Measurements from ENCODE around the gene PGAM2. TPM values are rescaled to one million over a fixed set of nuclear protein-coding genes. Genes with fewer than 3 reads are reported as not detected.

PGAM2 gene
- total and polyA plus RNA-seq, 2 of the 4 experiments (the other 2 are of a cell fraction) = not detected

DNA sequence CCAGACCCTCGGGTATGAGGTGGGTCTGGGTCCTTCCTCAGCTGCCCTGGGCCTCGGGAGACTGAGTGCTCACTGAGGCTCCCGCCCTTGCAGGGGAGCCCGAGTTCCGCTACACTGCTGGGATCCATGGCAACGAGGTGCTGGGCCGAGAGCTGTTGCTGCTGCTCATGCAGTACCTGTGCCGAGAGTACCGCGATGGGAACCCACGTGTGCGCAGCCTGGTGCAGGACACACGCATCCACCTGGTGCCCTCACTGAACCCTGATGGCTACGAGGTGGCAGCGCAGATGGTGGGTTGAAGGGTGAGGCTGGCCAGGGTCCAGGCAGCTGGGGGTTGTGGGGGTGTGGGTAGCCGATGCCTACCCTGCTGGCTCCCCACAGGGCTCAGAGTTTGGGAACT lies 46.4 kb upstream of the PGAM2 start:
- BruUV-seq (replicated peaks) = no TSS peak
- POLR2A ChIA-PET (ENCODE audit: unreplicated experiment) = no interaction called here
- Histone ChIP-seq H2AK5ac (ENCODE audit: low read depth, low read length) (no peak overlapping the region), H3K14ac (replicated peaks; ENCODE audit: low read depth, low read length) (no peak overlapping the region), H2BK120ac (ENCODE audit: low read depth, low read length) (no peak overlapping the region), H3K9me1 (ENCODE audit: insufficient read depth, low read length) (no peaks in the 10 kb centered on the region), H3K56ac (ENCODE audit: extremely low read depth, insufficient read depth, low read length) (no peak overlapping the region), H3K4me1 (ENCODE audit: control insufficient read depth, insufficient read depth, low read length) (no peaks in the 10 kb centered on the region), H3K23ac (ENCODE audit: low read depth, low read length) (no peak overlapping the region), H3K27ac (ENCODE audit: insufficient read depth, low read length) (no peak overlapping the region), H3K4me2 (ENCODE audit: low read depth, low read length) (no peak overlapping the region), H3K9ac (ENCODE audit: low read depth, low read length) (no peak overlapping the region), H2AK9ac (replicated peaks; ENCODE audit: low read depth, low read length, poor library complexity) (no peak overlapping the region), H4K8ac (ENCODE audit: low read depth in 2 of 2, low read length in 2 of 2) (no peak overlapping the region), H3K36me3 (ENCODE audit: control insufficient read depth, insufficient read depth, low read length) (peaks cover 16% of the 10 kb centered on the region), H2BK20ac (ENCODE audit: low read depth, low read length) (no peak overlapping the region), H2BK15ac (ENCODE audit: low read depth, low read length) (no peak overlapping the region), H3K27me3 (ENCODE audit: control insufficient read depth, insufficient read depth, low read length) (no peaks in the 10 kb centered on the region), H2BK5ac (ENCODE audit: low read depth, low read length, poor library complexity, severe bottlenecking) (no peak overlapping the region), H3K9me3 (ENCODE audit: control insufficient read depth, insufficient read depth, low read length) (no peaks in the 10 kb centered on the region), H3K4me3 (ENCODE audit: insufficient read depth, low read depth, low read length) (no peak overlapping the region), H4K20me1 (ENCODE audit: insufficient read depth, low read length) (no peaks in the 10 kb centered on the region), H4K91ac (ENCODE audit: insufficient read depth, low read depth, low read length) (no peak overlapping the region), H2AFZ (replicated peaks; ENCODE audit: low read length, poor library complexity) (no peak overlapping the region), H3K18ac (ENCODE audit: low read depth, low read length) (no peak overlapping the region), H4K5ac (ENCODE audit: low read depth, low read length) (no peak overlapping the region), H3K4ac (ENCODE audit: low read depth, low read length) (no peak overlapping the region), H3K79me1 (ENCODE audit: low read depth in 1 of 2, low read length in 2 of 2) (no peaks in the 10 kb centered on the region)
- in situ Hi-C loops (cut with MboI; ENCODE audit: low sequenced_read_pairs) (no loop called here), intact Hi-C loops (cut with micrococcal nuclease) (no loop called here), dilution Hi-C loops (cut with HindIII; ENCODE audit: low sequenced_read_pairs, unreplicated experiment) (no loop called here)
- WGBS, 2 experiments (ENCODE audit: extremely low coverage in 2 of 2, insufficient read length in 1 of 2) = 96% methylated on average over 9 of the region's 16 CpGs; no CpG with 5 or more reads in 1 of the 2 experiments
- CTCF ChIA-PET = no interaction called here
- no peak for DNase-seq
- TF ChIP-seq, protein P1, sequence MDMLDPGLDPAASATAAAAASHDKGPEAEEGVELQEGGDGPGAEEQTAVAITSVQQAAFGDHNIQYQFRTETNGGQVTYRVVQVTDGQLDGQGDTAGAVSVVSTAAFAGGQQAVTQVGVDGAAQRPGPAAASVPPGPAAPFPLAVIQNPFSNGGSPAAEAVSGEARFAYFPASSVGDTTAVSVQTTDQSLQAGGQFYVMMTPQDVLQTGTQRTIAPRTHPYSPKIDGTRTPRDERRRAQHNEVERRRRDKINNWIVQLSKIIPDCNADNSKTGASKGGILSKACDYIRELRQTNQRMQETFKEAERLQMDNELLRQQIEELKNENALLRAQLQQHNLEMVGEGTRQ (IDR thresholded peaks at IDR 0.05; ENCODE audit: low read depth, low read length) = no peak
- no peak for TF ChIP-seq MXI1 (IDR thresholded peaks at IDR 0.05; ENCODE audit: borderline replicate concordance, low read depth, low read length)
- no peak for TF ChIP-seq MAZ (IDR thresholded peaks at IDR 0.05; ENCODE audit: borderline replicate concordance, low read depth, low read length)
- no peak for TF ChIP-seq RFX5 (IDR thresholded peaks at IDR 0.05; ENCODE audit: low read depth, low read length)
- no peak for ATAC-seq (ENCODE audit: low read depth)
